Muscle layer of duodenum (tissue), 2 donors: Measurements from ENCODE around the gene DDX60.
"Not testable (repeated sequence)": the region's sequence is repeated elsewhere in the genome, so short reads cannot be mapped to it uniquely, and the experiment has no call there.

Experiments used
- H3K27ac ChIP-seq: one replicate; pipeline ENCODE4 v1.7.0; 2013; ENCODE audit warnings: mild to moderate bottlenecking, low read length
- H3K27me3 ChIP-seq: one replicate; pipeline ENCODE4 v1.7.0; 2013; ENCODE audit warnings: low read depth, mild to moderate bottlenecking, control low read depth, low read length
- H3K36me3 ChIP-seq, 2 donors: one replicate each; pipeline ENCODE4 v1.7.0; 2013; ENCODE audit warnings: low read length in 2 of 2, control low read depth in 1 of 2, mild to moderate bottlenecking in 1 of 2; ENCODE audit not compliant: insufficient read depth in 2 of 2, control insufficient read depth in 1 of 2
- H3K4me1 ChIP-seq, 2 donors: one replicate each; pipeline ENCODE4 v1.7.0; 2013; ENCODE audit warnings: low read length in 2 of 2, mild to moderate bottlenecking in 2 of 2, control low read depth in 1 of 2, moderate library complexity in 1 of 2; ENCODE audit not compliant: insufficient read depth in 2 of 2, control insufficient read depth in 1 of 2
- H3K4me3 ChIP-seq, 2 donors: one replicate each; pipeline ENCODE4 v1.7.0; 2013; ENCODE audit warnings: low read length in 2 of 2, low read depth in 1 of 2, mild to moderate bottlenecking in 1 of 2
- H3K9me3 ChIP-seq, 2 donors: one replicate each; pipeline ENCODE4 v1.7.0; 2013; ENCODE audit warnings: low read length in 2 of 2, control low read depth in 1 of 2, mild to moderate bottlenecking in 1 of 2; ENCODE audit not compliant: control insufficient read depth in 1 of 2
- donor health status: healthy.

DDX60 gene

DNA sequence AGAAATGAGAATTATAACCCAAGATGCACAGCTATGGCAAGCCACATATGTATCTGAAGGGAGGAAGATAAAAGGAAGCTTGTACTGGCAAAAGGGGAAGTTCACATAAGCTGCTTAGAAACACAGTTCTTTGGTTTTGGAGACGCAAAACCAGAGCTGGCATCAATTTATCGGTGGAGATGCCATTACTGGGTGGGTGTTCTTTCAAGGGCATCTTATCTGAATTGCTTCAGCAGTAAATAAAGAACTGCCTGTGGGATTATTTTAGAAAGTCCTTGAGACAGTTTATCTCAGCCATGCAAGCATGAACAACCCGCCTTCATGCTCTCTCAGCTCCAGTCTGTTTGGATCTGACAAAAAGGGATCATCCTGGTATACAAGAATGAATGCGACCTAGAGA is 60.8 kb downstream of the DDX60 start:
- no peak overlapping the region for H3K4me3 ChIP-seq
- H3K27ac ChIP-seq: no peak overlapping the region
- peaks cover 24 to 41% of the 10 kb centered on the region in 2 donors for H3K36me3 ChIP-seq
- H3K4me1 ChIP-seq: no peaks in the 10 kb centered on the region
- H3K9me3 ChIP-seq: no peaks in the 10 kb centered on the region
- no peaks in the 10 kb centered on the region for H3K27me3 ChIP-seq

DNA sequence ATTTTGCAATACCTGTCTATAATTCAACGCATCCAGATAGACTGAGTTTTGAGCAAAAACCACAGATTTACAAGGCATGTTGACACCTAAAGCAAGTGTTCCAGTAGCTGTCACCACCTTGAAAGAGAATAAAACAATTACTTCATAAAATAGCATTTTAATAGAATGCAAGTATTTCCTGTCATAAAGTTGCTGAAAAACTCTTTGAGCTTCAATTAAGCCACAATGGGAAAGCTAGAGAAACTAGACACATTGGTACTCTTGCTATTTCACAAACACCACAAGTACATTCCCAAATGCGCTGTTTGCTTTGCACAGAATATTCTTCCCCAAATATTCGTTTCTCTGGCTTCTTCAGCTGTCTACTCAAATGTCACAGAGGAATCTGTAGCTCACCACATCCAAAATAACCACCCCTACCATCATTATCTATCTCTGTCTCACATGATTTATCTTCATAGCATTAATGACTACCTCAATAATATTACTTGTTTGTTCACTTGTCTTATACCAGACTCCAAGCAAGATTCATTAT is 70.3 kb downstream of the DDX60 start:
- Histone ChIP-seq H3K27ac (no peak overlapping the region), H3K9me3 (no peaks in the 10 kb centered on the region), H3K27me3 (no peaks in the 10 kb centered on the region), H3K36me3 (peaks cover 16 to 44% of the 10 kb centered on the region in 2 donors), H3K4me3 (no peak overlapping the region), H3K4me1 (no peaks in the 10 kb centered on the region)

GRCh38 chr4:168247603-168248002 is 70.9 kb downstream of the DDX60 start:
- H3K4me1 ChIP-seq: no peaks in the 10 kb centered on the region

DNA sequence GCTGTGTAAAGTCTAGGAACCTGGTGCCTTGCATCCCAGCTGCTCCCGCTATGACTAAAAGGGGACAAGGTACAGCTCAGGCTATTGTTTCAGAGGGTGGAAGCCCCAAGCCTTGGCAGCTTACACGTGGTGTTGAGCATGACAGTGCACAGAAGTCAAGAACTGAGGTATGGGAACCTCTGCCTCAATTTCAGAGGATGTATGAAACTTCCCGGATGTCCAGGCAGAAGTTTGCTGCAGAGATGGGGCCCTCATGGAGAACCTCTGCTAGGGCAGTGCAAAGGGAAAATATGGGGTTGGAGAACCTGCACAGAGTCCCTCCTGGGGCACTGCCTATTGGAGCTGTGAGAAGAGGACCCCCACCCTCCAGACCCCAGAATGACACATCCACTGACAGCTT is 76.6 kb downstream of the DDX60 start:
- Histone ChIP-seq H3K4me3 (no peak overlapping the region), H3K4me1 (no peaks in the 10 kb centered on the region), H3K9me3 (peaks cover 4 to 9% of the 10 kb centered on the region in 2 donors), H3K27me3 (no peaks in the 10 kb centered on the region), H3K36me3 (peaks cover 7 to 29% of the 10 kb centered on the region in 2 donors), H3K27ac (no peak overlapping the region)

More at GRCh38 chr4:168247603-168248002, 70.9 kb downstream of the DDX60 start:
- Histone ChIP-seq H3K27ac (no peak overlapping the region), H3K4me3 (no peak overlapping the region), H3K9me3 (peaks cover 0 to 3% of the 10 kb centered on the region in 2 donors), H3K27me3 (no peaks in the 10 kb centered on the region), H3K36me3 (peaks cover 16 to 46% of the 10 kb centered on the region in 2 donors)

GRCh38 chr4:168240821-168241220 is 77.7 kb downstream of the DDX60 start:
- Histone ChIP-seq H3K9me3 (peaks cover 4 to 9% of the 10 kb centered on the region in 2 donors), H3K27me3 (no peaks in the 10 kb centered on the region), H3K4me1 (no peaks in the 10 kb centered on the region), H3K27ac (no peak overlapping the region), H3K36me3 (peaks cover 0 to 23% of the 10 kb centered on the region in 2 donors), H3K4me3 (no peak overlapping the region)

GRCh38 chr4:168221301-168221700 is 97.3 kb downstream of the DDX60 start:
- H3K4me3 ChIP-seq: no peak overlapping the region
- no peak overlapping the region for H3K27ac ChIP-seq
- H3K9me3 ChIP-seq: peaks cover 0 to 3% of the 10 kb centered on the region in 2 donors
- H3K4me1 ChIP-seq: no peaks in the 10 kb centered on the region
- no peaks in the 10 kb centered on the region for H3K27me3 ChIP-seq
- H3K36me3 ChIP-seq: peaks cover 17 to 45% of the 10 kb centered on the region in 2 donors

- peaks cover 0 to 3% of the 10 kb centered on the region in 2 donors for H3K9me3 ChIP-seq
- peaks cover 19 to 45% of the 10 kb centered on the region in 2 donors for H3K36me3 ChIP-seq
- H3K4me3 ChIP-seq: no peak overlapping the region
- H3K27me3 ChIP-seq: no peaks in the 10 kb centered on the region
- H3K4me1 ChIP-seq: no peaks in the 10 kb centered on the region
- H3K27ac ChIP-seq: no peak overlapping the region
Measured at GRCh38 chr4:168220893-168221292, 97.7 kb downstream of the DDX60 start.

DNA sequence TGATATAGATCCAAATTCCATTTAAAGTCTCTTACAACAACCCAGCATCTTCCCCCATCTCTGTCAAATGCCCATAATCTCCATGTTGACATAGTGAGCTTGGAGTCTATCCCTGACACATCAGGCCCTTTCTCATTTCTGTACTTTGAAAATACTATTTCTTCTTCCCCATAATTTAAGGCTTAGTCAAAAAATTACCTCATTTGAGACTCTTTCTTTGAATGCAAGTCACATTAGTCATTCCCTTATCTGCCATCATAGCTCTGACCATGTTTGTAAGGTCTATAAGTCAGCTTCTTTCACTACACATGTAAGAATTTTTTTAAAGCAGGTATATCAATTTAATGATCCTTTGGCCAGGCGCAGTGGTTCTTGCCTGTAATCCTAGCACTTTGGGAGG is 99.9 kb downstream of the DDX60 start:
- H3K9me3 ChIP-seq: peaks cover 0 to 3% of the 10 kb centered on the region in 2 donors
- no peak overlapping the region for H3K27ac ChIP-seq
- H3K36me3 ChIP-seq: peaks cover 14 to 35% of the 10 kb centered on the region in 2 donors
- H3K27me3 ChIP-seq: no peaks in the 10 kb centered on the region
- no peak overlapping the region for H3K4me3 ChIP-seq
- H3K4me1 ChIP-seq: no peaks in the 10 kb centered on the region

DNA sequence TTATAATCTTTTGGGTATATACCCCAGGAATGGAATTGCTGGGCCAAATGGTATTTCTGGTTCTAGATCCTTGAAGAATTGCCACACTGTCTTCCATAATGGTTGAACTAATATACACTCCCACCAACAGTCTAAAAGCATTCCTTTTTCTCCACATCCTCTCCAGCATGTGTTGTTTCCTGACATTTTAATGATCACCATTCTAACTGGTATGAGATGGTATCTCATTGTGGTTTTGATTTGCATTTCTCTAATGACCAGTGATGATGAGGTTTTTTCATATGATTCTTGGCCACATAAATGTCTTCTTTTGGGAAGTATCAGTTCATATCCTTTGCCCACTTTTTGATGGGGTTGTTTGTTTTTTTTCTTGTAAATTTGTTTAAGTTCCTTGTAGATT is 105.0 kb downstream of the DDX60 start:
- H3K27ac ChIP-seq, H3K4me1 ChIP-seq, H3K4me3 ChIP-seq, H3K9me3 ChIP-seq, H3K27me3 ChIP-seq: not testable (repeated sequence)
- peaks cover 7 to 14% of the 10 kb centered on the region in 2 donors for H3K36me3 ChIP-seq

GRCh38 chr4:168212656-168213055 is 105.9 kb downstream of the DDX60 start:
- peaks cover 0 to 3% of the 10 kb centered on the region in 2 donors for H3K9me3 ChIP-seq
- H3K4me3 ChIP-seq: no peak overlapping the region
- H3K27me3 ChIP-seq: no peaks in the 10 kb centered on the region
- H3K4me1 ChIP-seq: no peaks in the 10 kb centered on the region
- no peak overlapping the region for H3K27ac ChIP-seq
- H3K36me3 ChIP-seq: peaks cover 7 to 10% of the 10 kb centered on the region in 2 donors

DNA sequence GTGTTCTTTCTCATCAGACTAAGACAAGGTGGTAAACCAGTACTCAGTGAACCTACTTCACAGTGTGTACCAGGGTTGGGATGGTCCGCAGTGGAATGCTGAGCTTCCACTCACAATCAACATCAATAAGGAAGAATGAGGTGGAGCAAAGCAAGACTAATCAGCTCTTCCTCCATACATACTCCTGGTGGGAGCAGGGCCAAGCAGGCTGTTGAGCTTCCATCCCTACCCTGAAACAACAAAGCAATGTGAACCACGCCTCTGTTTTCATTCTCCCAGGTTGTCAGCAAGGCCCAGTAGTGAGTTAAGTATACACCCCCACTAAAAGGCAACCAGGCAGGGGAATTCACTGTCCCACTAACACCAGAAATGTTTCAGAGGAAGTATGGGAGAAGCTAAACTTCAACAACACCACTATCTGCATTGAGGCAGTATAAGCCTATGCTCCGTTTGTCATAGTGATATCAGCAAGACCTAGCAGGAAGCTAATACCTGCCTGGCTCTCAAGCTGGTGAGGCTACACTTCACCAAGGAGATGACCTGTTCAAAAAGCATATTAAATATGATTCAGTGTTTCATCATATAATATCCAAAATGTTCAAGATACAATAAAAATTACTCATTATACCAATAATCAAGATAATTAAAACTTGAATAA is 109.5 kb downstream of the DDX60 start:
- H3K4me1 ChIP-seq: no peaks in the 10 kb centered on the region
- no peaks in the 10 kb centered on the region for H3K36me3 ChIP-seq
- H3K27me3 ChIP-seq: no peaks in the 10 kb centered on the region
- H3K27ac ChIP-seq: no peak overlapping the region
- H3K9me3 ChIP-seq: peaks cover 0 to 1% of the 10 kb centered on the region in 2 donors
- H3K4me3 ChIP-seq: no peak overlapping the region
